NT2/D1 (cell line): ENCODE data around the gene ALDH7A1.

Experiments
- SUZ12 ChIP-seq: IDR thresholded peaks from 2 replicates; pipeline ENCODE4 v1.6.1; 2011; ENCODE audit not compliant: insufficient read length, insufficient read depth; ENCODE audit errors: extremely low read depth
- YY1 ChIP-seq: IDR thresholded peaks from 2 replicates; pipeline ENCODE4 v1.6.1; 2011; ENCODE audit not compliant: insufficient read length, insufficient read depth
- ZNF274 ChIP-seq: IDR thresholded peaks from 2 replicates; pipeline ENCODE4 v1.6.1; 2011; ENCODE audit warnings: mild to moderate bottlenecking, low read depth, low read length

DNA sequence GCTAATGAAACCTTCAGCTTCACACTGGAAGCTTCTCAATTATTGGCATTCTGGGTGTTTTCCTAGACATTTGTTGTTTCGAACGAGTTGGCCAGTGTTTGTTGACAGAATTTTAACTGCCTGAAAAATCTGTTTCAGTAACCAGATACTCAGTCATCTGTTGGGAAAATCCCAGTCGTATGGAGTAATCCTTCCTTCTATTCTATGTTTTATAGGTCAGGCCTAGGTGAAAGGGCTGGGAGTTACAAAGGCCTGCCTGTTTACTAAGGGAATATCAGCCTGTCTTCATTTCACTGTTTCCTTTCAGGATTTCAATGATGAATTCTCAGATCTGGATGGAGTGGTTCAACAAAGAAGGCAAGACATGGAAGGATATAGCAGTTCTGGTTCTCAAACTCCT lies 111.9 kb downstream of the ALDH7A1 start:
- TF ChIP-seq ZNF274 (no peak), SUZ12 (no peak), YY1 (no peak)
